IPS DF 19.7 (cell line): ENCODE results near the gene RICTOR.

Experiments
- DNase-seq: peaks from one replicate; pipeline ENCODE4 v3.0.0-alpha.2; 2013; ENCODE audit warnings: low read depth, low spot score

RICTOR gene

GRCh38 chr5:39074017-39074814 is at the start of gene RICTOR:
TSS of gene RICTOR (minus strand) at chr5:39074399. CDS start at chr5:39074377, 22 bp downstream.
- DNase-seq, result no peak

GRCh38 chr5:39121922-39122321 is 47.7 kb upstream of the RICTOR start:
- DNase-seq, result no peak

- DNase-seq, result no peak
Measured at GRCh38 chr5:39121315-39121714, 47.1 kb upstream of the RICTOR start.

- DNase-seq, result no peak
Measured at GRCh38 chr5:39120052-39120420, 45.8 kb upstream of the RICTOR start.

GRCh38 chr5:39119404-39120051 is 45.3 kb upstream of the RICTOR start:
- DNase-seq, result no peak

GRCh38 chr5:39118638-39119037 is 44.4 kb upstream of the RICTOR start:
- no peak for DNase-seq

GRCh38 chr5:39117401-39117800 is 43.2 kb upstream of the RICTOR start:
- no peak for DNase-seq

GRCh38 chr5:39116344-39117170 is 42.4 kb upstream of the RICTOR start:
- DNase-seq, result no peak

GRCh38 chr5:39115644-39116343 is 41.6 kb upstream of the RICTOR start:
- DNase-seq, result no peak

GRCh38 chr5:39114155-39114554 is 40.0 kb upstream of the RICTOR start:
- DNase-seq, result no peak

- no peak for DNase-seq
Measured at GRCh38 chr5:39113354-39113953, 39.3 kb upstream of the RICTOR start.

- no peak for DNase-seq
Measured at GRCh38 chr5:39109606-39110005, 35.4 kb upstream of the RICTOR start.

- DNase-seq, result no peak
Measured at GRCh38 chr5:39108987-39109386, 34.8 kb upstream of the RICTOR start.

- no peak for DNase-seq
Measured at GRCh38 chr5:39107350-39107749, 33.2 kb upstream of the RICTOR start.

- DNase-seq, result no peak
Measured at GRCh38 chr5:39106322-39106721, 32.1 kb upstream of the RICTOR start.

- DNase-seq, result no peak
Measured at GRCh38 chr5:39104221-39104620, 30.0 kb upstream of the RICTOR start.

GRCh38 chr5:39102684-39103155 is 28.5 kb upstream of the RICTOR start:
- DNase-seq, result no peak

GRCh38 chr5:39100851-39101396 is 26.7 kb upstream of the RICTOR start:
- no peak for DNase-seq

- DNase-seq, result no peak
Measured at GRCh38 chr5:39100301-39100850, 26.2 kb upstream of the RICTOR start.

- DNase-seq, result no peak
Measured at GRCh38 chr5:39099831-39100230, 25.6 kb upstream of the RICTOR start.

- DNase-seq, result no peak
Measured at GRCh38 chr5:39093352-39093751, 19.2 kb upstream of the RICTOR start.
